ENCODE data around the gene CEP76. TPM values are rescaled to one million over a fixed set of nuclear protein-coding genes. Genes with fewer than 3 reads are reported as not detected.

The CEP76 gene, protein sequence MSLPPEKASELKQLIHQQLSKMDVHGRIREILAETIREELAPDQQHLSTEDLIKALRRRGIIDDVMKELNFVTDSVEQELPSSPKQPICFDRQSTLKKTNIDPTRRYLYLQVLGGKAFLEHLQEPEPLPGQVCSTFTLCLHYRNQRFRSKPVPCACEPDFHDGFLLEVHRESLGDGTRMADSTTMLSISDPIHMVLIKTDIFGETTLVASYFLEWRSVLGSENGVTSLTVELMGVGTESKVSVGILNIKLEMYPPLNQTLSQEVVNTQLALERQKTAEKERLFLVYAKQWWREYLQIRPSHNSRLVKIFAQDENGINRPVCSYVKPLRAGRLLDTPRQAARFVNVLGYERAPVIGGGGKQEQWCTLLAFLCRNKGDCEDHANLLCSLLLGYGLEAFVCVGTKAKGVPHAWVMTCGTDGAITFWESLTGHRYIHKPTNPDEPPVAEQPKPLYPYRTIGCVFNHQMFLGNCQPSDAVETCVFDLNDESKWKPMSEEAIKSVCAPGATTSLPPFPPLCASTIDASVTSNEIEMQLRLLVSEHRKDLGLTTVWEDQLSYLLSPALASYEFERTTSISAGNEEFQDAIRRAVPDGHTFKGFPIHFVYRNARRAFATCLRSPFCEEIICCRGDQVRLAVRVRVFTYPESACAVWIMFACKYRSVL
- total RNA-seq: 7.9 and 9.2 TPM in 2 replicates

DNA sequence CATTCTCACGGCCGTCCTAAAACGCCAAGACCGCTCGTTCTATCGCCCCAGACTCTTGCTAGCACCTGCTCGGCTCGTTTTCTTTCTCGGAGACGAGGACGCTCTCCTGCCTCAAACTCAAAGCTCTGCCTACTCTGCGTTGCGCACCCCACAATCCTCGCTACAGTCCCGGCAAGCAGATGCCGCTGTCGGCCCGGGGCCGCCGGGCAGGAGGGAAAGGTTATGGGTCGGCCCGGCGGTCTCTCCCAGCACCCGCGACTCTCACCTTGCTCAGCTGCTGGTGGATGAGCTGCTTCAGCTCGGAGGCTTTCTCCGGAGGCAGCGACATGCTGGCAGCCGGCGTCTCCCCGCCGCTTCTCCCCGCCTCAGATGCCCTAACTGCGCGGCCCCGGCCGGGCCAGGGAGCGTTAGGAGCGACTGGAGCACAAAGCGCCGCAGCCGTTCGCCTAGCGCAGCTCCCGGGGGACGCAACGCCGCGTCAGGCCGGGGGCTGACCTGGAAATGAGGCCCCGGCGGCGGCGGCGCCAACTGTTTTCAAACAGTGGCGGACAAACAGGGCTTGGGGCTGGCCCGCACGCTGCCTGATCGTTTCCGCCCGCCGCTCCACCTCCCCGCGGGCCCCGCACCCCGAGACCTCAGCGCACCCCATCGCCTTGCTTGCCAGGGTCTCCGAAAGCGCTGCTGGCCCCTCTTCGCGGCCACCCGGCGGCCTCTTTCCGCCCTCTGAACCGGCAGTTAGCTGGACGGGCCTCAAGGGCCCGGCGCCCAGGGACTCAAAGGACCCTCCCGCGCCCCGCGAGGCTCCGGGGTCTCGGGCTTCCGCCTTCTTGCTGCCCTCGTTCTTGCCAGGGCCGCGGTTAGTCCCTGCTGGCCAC is at the start of gene CEP76, which contains the start of gene PSMG2:
CEP76 (minus strand) TSS at position 503 of the 875 bp plus-strand sequence; CDS start at position 328, 175 bp downstream.
PSMG2 (plus strand) TSS at position 822 of the 875 bp plus-strand sequence. CDS start 66 bp downstream, outside the sequence.

DNA sequence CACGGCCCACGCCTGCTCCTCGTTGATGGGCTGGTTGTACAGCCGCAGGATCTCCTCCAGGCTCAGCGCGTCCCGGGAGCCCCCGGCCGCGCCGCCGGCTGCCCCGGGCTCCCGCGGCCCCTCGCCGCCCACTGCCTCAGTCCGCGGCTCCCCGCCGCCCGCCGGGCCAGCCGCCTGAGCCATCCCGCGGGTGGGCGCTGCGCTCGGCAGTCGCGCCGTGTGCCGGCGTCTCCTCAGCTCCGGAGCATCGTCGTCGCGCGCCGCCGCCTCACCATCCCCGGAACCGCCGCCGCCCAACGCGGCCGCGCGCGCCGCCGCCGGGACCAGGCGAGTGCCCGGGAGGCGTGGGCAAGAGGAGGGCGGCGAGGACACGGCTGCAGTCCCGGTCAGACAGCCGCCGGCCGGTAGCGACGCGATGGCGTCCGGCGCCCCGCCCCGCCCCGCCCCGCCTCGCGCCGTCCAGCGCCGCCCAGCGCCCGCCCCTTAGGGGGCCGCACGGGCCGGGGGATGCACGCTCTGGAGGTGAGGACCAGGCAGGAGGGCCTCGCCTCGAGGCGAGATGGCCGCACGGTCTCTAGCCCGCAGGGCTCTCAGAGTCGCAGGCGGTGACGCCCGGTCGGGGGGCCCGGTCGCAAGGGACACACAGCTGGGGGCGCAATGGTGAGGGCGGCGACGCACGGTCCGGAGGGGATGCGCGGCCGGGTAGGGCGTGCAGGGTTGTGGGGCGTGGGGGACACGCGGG is 44.7 kb downstream of the CEP76 start, which contains the start of gene SPIRE1:
SPIRE1 (minus strand) TSS at position 424 of the 742 bp plus-strand sequence; CDS start at position 183, 241 bp downstream.

Other genes starting within 250 kb of the CEP76 start
- gene SPIRE1, start 44.6 kb downstream of the CEP76 start, total RNA-seq: 16.2 and 21.4 TPM in 2 replicates
- 47.8 and 72.8 TPM in 2 replicates for gene PSMG2, start 319 bp upstream of the CEP76 start, total RNA-seq
- 27.8 and 29.5 TPM in 2 replicates for gene PTPN2, start 181.5 kb upstream of the CEP76 start, total RNA-seq
- 28.1 and 36.0 TPM in 2 replicates for gene SEH1L, start 245.3 kb upstream of the CEP76 start, total RNA-seq